HG03575 (cell line): ENCODE measurements around the gene PPP4C.

Experiments
- ATAC-seq: cut with Tn5 transposase; IDR thresholded peaks from one replicate; pipeline ENCODE4 v1.9.1; 2021; ENCODE audit not compliant: unreplicated experiment, insufficient number of reproducible peaks, low FRiP score; ENCODE audit errors: extremely low read depth

PPP4C gene

DNA sequence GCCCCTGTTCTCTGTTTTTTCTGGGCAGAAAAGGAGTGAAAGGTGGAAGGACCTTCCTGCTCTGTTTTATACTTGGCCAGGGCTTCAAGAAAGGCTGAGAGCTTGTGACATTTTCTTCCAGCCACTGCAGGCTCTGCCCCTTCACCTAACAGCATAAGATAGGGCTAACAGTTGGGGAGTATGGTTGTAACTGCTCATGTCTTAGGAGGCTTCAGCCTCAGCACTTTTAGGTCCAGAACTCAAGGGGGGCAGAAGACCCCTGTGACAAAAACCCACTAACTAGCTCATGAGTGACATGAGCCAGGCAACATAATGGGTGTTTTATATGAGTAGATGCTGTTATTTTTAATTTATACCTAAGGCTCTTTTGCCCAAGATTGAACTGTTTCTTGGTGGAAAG lies 5.3 kb upstream of the PPP4C start:
- ATAC-seq, result no peak

DNA sequence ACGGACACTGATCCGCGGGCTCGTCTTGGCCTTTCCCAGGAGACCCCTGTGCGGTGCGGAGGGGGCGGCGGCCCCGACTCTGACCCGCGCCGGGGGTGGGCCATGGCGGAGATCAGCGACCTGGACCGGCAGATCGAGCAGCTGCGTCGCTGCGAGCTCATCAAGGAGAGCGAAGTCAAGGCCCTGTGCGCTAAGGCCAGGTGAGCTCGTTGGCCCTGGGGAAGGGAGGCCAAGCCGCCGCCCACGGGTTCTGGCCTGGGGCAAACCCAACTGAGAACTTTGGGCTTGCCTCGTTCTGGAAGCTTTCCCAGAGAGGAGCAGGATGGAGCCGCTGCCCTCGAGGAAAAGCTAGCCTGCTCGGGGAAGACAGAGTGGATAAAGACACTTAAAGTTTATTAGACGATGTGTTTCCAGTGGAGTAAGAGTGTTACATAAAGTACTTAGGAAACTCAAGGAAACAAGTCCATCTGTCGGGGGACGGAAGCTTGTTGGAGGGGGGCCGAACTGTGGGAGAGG lies 540 bp downstream of the PPP4C start:
- no peak for ATAC-seq

- no peak for ATAC-seq
These were observed 1.9 kb downstream of the PPP4C start for GRCh38 chr16:30077656-30078055.

GRCh38 chr16:30078744-30079143 lies 3.0 kb downstream of the PPP4C start:
- ATAC-seq, result no peak

GRCh38 chr16:30079480-30079879 lies 3.7 kb downstream of the PPP4C start:
- no peak for ATAC-seq

GRCh38 chr16:30082545-30083090 lies 6.8 kb downstream of the PPP4C start:
- no peak for ATAC-seq

GRCh38 chr16:30083216-30084055 lies 7.6 kb downstream of the PPP4C start:
- ATAC-seq, result no peak

DNA sequence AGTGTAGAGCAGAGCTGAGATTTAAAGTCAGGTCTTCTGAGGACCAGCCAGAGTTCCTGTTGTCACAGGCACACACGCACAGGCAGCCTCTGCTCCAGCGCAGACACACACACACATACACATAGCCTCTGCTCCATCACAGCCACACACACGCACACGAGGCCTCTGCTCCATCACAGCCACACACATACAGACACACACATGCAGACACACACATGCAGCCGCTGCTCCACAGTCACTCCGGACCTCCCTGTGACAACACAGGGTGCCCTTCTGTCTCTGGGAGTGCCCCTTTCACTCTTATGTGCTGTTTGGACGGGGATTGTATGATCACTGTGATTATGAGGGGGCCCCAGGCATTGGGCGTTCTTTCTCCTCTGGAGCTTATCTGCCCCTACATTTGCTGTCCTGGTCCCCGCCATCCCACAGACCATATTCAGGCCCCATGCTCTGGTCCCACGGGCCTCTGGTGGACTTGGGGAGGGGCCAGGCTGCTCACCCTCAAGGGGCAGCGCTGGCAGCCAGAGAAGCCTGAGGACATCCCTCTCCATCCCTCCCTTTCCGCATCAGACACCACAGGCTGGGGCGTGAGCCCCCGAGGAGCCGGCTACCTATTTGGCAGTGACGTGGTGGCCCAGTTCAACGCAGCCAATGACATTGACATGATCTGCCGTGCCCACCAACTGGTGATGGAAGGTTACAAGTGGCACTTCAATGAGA lies 8.5 kb downstream of the PPP4C start:
- ATAC-seq, result no peak

- ATAC-seq, result no peak
These were observed 9.0 kb downstream of the PPP4C start for GRCh38 chr16:30084816-30085159.

DNA sequence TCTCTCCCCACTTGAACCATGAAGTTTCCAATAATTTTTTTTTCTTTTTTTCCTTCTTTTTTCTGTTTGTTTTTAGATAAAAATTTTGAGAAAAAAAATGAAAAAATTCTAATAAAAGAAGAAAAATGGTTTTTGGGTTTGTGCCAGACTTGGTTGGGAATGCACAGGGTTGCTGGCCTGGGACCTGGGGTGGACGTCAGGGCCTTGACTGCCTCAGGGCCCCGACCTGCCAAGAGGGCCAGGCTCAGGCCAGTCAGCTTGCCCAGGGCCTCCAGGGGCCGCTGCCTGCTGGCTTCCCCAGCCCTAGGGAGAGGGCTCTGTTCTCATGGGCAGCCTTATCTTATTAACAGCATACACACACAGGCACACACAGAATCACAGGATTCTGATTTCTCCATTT lies 9.5 kb downstream of the PPP4C start:
- ATAC-seq, result no peak

- ATAC-seq, result no peak
These were observed 10.0 kb downstream of the PPP4C start for GRCh38 chr16:30085820-30086219.

- ATAC-seq, result no peak
These were observed 10.7 kb downstream of the PPP4C start for GRCh38 chr16:30086291-30087140.

DNA sequence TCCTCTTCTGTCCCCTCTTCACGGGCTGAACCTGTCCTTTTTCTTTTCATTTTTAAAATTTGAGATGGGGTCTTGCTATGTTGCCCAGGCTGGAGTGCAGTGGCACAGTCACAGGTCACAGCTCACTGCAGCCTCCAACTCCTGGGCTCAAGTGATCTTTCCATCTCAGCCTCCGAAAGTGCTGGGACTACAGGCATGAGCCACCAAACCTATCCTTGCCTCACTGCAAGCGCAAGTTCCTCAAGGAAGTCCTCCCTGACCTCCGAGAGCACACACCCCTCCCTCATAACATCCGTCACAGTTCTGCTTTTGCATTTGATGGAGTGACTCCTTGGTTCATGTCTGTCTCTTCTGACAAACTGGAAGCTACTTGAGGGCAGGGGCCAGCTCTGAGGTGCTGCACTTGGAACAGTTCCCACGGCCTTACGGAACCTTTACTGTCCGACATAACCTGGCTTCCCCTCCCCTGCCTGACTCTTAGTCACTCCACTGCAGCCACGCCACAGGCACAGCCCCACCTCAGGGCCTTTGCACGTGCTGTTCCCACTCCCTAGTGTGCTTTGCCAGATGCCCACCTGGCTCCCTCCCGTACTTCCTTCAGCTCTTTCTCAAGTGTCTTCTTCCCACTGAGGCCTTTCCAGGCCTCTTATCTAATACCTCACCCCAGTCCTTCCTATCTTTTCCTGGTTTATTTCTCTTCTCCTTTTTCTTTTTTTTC lies 11.5 kb downstream of the PPP4C start:
- ATAC-seq, result no peak

- ATAC-seq, result no peak
These were observed 12.5 kb downstream of the PPP4C start for GRCh38 chr16:30088237-30088831.

DNA sequence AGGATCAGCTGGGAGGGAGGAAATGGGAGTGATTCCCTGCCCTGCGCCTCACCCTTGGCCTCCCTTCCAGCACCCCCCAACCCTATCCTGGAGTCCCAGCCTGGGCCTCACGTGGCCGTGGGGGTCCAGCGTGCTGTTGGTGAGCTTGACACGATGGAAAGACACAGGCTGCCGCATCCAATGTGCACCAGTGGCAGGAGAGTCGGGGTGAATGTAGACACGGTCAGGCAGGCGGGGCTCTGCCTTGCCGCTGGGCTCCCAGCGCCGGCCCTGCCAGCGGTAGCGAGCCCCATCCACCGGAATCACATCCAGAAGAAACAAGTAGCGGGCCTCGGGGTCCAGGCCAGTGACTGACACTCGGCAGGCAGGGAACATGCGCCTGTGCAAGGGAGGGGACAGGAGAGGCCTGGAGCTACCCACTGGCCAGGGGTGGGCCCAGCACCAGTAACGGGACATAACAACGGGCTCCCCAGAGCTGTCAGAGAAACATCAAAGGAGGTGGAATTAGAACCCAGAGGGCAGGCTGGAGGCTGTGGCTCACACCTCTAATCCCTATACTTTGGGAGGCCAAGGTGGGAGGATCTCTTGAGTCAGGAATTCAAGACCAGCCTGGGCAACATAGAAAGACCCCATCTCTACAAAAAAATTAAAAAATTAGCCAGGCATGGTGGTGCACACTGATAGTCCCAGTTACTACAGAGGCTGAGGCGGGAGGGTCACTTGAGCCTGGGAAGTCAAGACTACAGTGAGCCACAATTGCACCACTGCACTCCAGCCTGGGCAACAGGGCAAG lies 13.2 kb downstream of the PPP4C start:
- ATAC-seq, result no peak

- no peak for ATAC-seq
These were observed 15.0 kb downstream of the PPP4C start for GRCh38 chr16:30090610-30091331.
